ENCODE data around the gene AKAP6.

DNA sequence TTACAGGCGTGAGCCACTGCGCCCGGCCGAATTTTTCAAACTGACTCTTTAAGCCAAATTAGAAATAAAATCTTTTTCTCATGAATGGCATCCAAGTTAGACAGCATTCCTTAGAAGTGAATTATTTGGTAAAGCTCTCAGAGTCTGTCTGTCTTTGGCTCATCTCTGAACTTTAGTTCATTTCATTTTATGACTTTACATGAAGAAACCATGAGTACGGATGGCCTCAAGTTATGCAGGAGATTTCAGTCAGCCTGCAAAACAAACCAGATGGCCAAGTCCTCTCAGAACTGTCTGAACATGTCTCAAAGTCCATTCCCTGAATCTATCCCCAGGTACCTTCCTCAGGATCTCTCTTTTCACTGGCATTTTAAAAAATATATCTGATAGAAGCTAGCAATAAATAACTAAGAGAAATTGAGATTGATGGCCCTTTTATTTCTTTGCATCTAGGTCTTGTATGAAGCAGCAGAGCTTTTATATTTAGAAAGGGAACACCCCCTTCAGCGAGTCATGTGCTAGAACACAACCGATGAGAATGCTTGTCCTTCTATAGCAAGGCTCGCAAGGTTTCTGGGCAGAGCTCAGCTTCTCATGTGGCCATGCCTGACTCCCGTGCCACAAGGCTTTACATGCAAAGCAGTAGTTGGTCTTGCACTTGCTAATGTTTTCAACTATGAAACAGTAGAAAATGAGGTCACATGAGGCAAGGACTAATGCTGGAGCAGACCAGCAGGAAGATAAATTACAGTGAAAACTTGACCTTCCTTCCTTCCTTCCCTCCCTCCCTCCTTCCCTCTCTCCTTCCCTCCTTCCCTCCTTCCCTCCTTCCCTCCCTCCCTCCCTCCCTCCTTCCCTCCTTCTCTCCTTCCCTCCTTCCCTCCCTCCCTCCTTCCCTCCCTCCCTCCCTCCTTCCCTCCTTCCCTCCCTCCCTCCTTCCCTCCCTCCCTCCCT is 125.0 kb downstream of the AKAP6 start:
- TF ChIP-seq POLR2A (IDR thresholded peaks at IDR 0.05) (no peak), POLR2AphosphoS5 (IDR thresholded peaks at IDR 0.05) (no peak)
- TF ChIP-seq, protein P1, sequence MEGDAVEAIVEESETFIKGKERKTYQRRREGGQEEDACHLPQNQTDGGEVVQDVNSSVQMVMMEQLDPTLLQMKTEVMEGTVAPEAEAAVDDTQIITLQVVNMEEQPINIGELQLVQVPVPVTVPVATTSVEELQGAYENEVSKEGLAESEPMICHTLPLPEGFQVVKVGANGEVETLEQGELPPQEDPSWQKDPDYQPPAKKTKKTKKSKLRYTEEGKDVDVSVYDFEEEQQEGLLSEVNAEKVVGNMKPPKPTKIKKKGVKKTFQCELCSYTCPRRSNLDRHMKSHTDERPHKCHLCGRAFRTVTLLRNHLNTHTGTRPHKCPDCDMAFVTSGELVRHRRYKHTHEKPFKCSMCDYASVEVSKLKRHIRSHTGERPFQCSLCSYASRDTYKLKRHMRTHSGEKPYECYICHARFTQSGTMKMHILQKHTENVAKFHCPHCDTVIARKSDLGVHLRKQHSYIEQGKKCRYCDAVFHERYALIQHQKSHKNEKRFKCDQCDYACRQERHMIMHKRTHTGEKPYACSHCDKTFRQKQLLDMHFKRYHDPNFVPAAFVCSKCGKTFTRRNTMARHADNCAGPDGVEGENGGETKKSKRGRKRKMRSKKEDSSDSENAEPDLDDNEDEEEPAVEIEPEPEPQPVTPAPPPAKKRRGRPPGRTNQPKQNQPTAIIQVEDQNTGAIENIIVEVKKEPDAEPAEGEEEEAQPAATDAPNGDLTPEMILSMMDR (IDR thresholded peaks at IDR 0.05) = no peak
